Measurements from ENCODE around the gene ZNF182. TPM values are rescaled to one million over a fixed set of nuclear protein-coding genes. Genes with fewer than 3 reads are reported as not detected.
"Not testable (repeated sequence)": the region's sequence is repeated elsewhere in the genome, so short reads cannot be mapped to it uniquely, and the experiment has no call there.

The ZNF182 gene
- total RNA-seq, 4 donors from 2014 or later, result 3.2 to 8.4 (median 5.0) TPM

- intact Hi-C loops (cut with DNase I; ENCODE audit: low total_unique reads), result no loop called here
- TF ChIP-seq POLR2A (IDR thresholded peaks at IDR 0.05) (no peak), CTCF (IDR thresholded peaks at IDR 0.05) (no peak)
- Histone ChIP-seq H3K4me1 (no peaks in the 10 kb centered on the region), H3K4me3 (no peak overlapping the region), H3K9me3 (no peaks in the 10 kb centered on the region), H3K27ac (no peak overlapping the region), H3K36me3 (no peaks in the 10 kb centered on the region), H3K27me3 (no peaks in the 10 kb centered on the region)
- DNase-seq, result no peak
These were observed 44.9 kb downstream of the ZNF182 start for GRCh38 chrX:47958761-47959342.

GRCh38 chrX:47958206-47958605, 45.6 kb downstream of the ZNF182 start:
- H3K27me3 ChIP-seq; DNase-seq; H3K4me1 ChIP-seq; H3K9me3 ChIP-seq; H3K36me3 ChIP-seq; H3K4me3 ChIP-seq; intact Hi-C loops (cut with DNase I; ENCODE audit: low total_unique reads); H3K27ac ChIP-seq: not testable (repeated sequence)

- Histone ChIP-seq H3K27me3 (no peaks in the 10 kb centered on the region), H3K4me3 (no peak overlapping the region), H3K9me3 (no peaks in the 10 kb centered on the region), H3K4me1 (no peaks in the 10 kb centered on the region), H3K27ac (no peak overlapping the region), H3K36me3 (no peaks in the 10 kb centered on the region)
- no peak for DNase-seq
- no peak for TF ChIP-seq CTCF (IDR thresholded peaks at IDR 0.05)
- no peak for TF ChIP-seq POLR2A (IDR thresholded peaks at IDR 0.05)
- intact Hi-C loops (cut with DNase I; ENCODE audit: low total_unique reads), result no loop called here
These were observed 47.8 kb downstream of the ZNF182 start for GRCh38 chrX:47956016-47956415.

- H3K4me1 ChIP-seq; H3K4me3 ChIP-seq; intact Hi-C loops (cut with DNase I; ENCODE audit: low total_unique reads); DNase-seq; H3K36me3 ChIP-seq; H3K27ac ChIP-seq; H3K9me3 ChIP-seq; H3K27me3 ChIP-seq: not testable (repeated sequence)
These were observed 48.5 kb downstream of the ZNF182 start for GRCh38 chrX:47955295-47955694.

- TF ChIP-seq POLR2A (IDR thresholded peaks at IDR 0.05) (no peak), CTCF (IDR thresholded peaks at IDR 0.05) (no peak)
- no peaks in the 10 kb centered on the region for H3K36me3 ChIP-seq
- H3K4me1 ChIP-seq, result no peaks in the 10 kb centered on the region
- no peak overlapping the region for H3K27ac ChIP-seq
- DNase-seq, result no peak
- no peak overlapping the region for H3K4me3 ChIP-seq
- H3K9me3 ChIP-seq, result no peaks in the 10 kb centered on the region
- H3K27me3 ChIP-seq, result no peaks in the 10 kb centered on the region
- intact Hi-C loops (cut with DNase I; ENCODE audit: low total_unique reads), result no loop called here
These were observed 62.4 kb downstream of the ZNF182 start for GRCh38 chrX:47941423-47941822.

- TF ChIP-seq CTCF (IDR thresholded peaks at IDR 0.05) (no peak), POLR2A (IDR thresholded peaks at IDR 0.05) (no peak)
- Histone ChIP-seq H3K27me3 (no peaks in the 10 kb centered on the region), H3K4me3 (no peak overlapping the region), H3K36me3 (no peaks in the 10 kb centered on the region), H3K4me1 (no peaks in the 10 kb centered on the region), H3K27ac (no peak overlapping the region), H3K9me3 (no peaks in the 10 kb centered on the region)
- intact Hi-C loops (cut with DNase I; ENCODE audit: low total_unique reads), result no loop called here
- no peak for DNase-seq
These were observed 63.3 kb downstream of the ZNF182 start for GRCh38 chrX:47940448-47940847.
